Activated CD8-positive, alpha-beta T cell treated with anti-CD3 and anti-CD28 coated beads for 36 hours (primary cell): ENCODE results near the gene AOPEP. TPM values are rescaled to one million over a fixed set of nuclear protein-coding genes. Genes with fewer than 3 reads are reported as not detected.

ENCODE experiments used
- ATAC-seq: fragments of 200-7000 bp; cut with Tn5 transposase; one replicate; pipeline ENCODE4 v1.10.0; 2021; ENCODE audit warnings: mild to moderate bottlenecking, moderate library complexity
- CTCF ChIA-PET: fragments of 350-600 bp; sonication (Branson Sonifier 250); formaldehyde crosslinking; loops from one replicate; lab custom pipeline; 2021; ENCODE audit warnings: antibody characterized with exemption; lab: Charles Lee
- POLR2A ChIA-PET: fragments of 350-600 bp; sonication (Branson Sonifier 250); formaldehyde crosslinking; loops from one replicate; lab custom pipeline; 2021; ENCODE audit warnings: antibody characterized with exemption; lab: Charles Lee
- DNase-seq: peaks from one replicate; pipeline ENCODE4 v3.0.0-alpha.2; 2020
- H3K27ac Mint-ChIP-seq: one replicate; pipeline ENCODE4 v1.8.0; 2021; ENCODE audit warnings: mild to moderate bottlenecking, mixed read lengths
- H3K27me3 Mint-ChIP-seq: one replicate; pipeline ENCODE4 v1.8.0; 2021; ENCODE audit warnings: mixed read lengths
- H3K36me3 Mint-ChIP-seq: one replicate; pipeline ENCODE4 v1.8.0; 2021; ENCODE audit warnings: low read depth, mixed read lengths
- H3K4me1 Mint-ChIP-seq: one replicate; pipeline ENCODE4 v1.8.0; 2021; ENCODE audit warnings: low read depth, mixed read lengths
- H3K4me3 Mint-ChIP-seq: one replicate; pipeline ENCODE4 v1.8.0; 2021; ENCODE audit warnings: mild to moderate bottlenecking, moderate library complexity, mixed read lengths
- H3K9me3 Mint-ChIP-seq: one replicate; pipeline ENCODE4 v1.8.0; 2021; ENCODE audit warnings: mixed read lengths
- CTCF ChIP-seq: fragments of 200-600 bp; IDR thresholded peaks from one replicate; pipeline ENCODE4 v1.8.0; 2022; ENCODE audit warnings: antibody characterized with exemption, mild to moderate bottlenecking
- intact Hi-C: fragments of 100-400 bp; cut with micrococcal nuclease; formaldehyde crosslinking; loops from one replicate; pipeline ENCODE4 v1.10.0; 2022
- total RNA-seq, 2 experiments: library from RNA; stranded (reverse); gene quantifications; one replicate each; pipeline ENCODE4 v1.2.3, GENCODE V29; 2021

The AOPEP gene
- total RNA-seq, 2 experiments from 2014 or later, result 7.1 to 8.7 TPM

GRCh38 chr9:95116808-95117204, 390.3 kb downstream of the AOPEP start:
- Mint-ChIP-seq H3K36me3 (no peaks in the 10 kb centered on the region), H3K27me3 (no peaks in the 10 kb centered on the region), H3K4me3 (no peak overlapping the region), H3K9me3 (no peaks in the 10 kb centered on the region), H3K4me1 (no peaks in the 10 kb centered on the region), H3K27ac (no peak overlapping the region)
- ATAC-seq (no peak), DNase-seq (no peak)
- intact Hi-C loops, result no loop called here
- ChIA-PET CTCF (interaction anchor here (0.7 to 3.9 kb wide), 3 partner anchors 10 to 435 kb away, joined by 4 to 18 read pairs (median 7); no protein-coding TSS in a partner anchor), POLR2A (no interaction called here)
- no peak for TF ChIP-seq CTCF

GRCh38 chr9:95118596-95118995, 392.1 kb downstream of the AOPEP start:
- ATAC-seq, result no peak
- no peaks in the 10 kb centered on the region for H3K9me3 Mint-ChIP-seq
- no peaks in the 10 kb centered on the region for H3K27me3 Mint-ChIP-seq
- H3K4me3 Mint-ChIP-seq, result no peak overlapping the region
- intact Hi-C loops, result no loop called here
- H3K4me1 Mint-ChIP-seq, result no peaks in the 10 kb centered on the region
- H3K27ac Mint-ChIP-seq, result no peak overlapping the region
- no peak for TF ChIP-seq CTCF
- no peak for DNase-seq
- ChIA-PET CTCF (interaction anchor here (1.6 to 2.0 kb wide), 2 partner anchors 9 to 13 kb away, joined by 3 to 7 read pairs; no protein-coding TSS in a partner anchor), POLR2A (no interaction called here)
- H3K36me3 Mint-ChIP-seq, result no peaks in the 10 kb centered on the region

GRCh38 chr9:95120781-95121370, 394.4 kb downstream of the AOPEP start:
- POLR2A ChIA-PET, result no interaction called here
- CTCF ChIA-PET, result interaction anchor here (1.3 to 3.0 kb wide), 2 partner anchors 10 to 11 kb away, joined by 3 to 14 read pairs; no protein-coding TSS in a partner anchor
- H3K9me3 Mint-ChIP-seq, result no peaks in the 10 kb centered on the region
- H3K36me3 Mint-ChIP-seq, result no peaks in the 10 kb centered on the region
- H3K27ac Mint-ChIP-seq, result no peak overlapping the region
- ATAC-seq (no peak), DNase-seq (no peak)
- intact Hi-C loops, result no loop called here
- TF ChIP-seq CTCF, result no peak
- no peak overlapping the region for H3K4me3 Mint-ChIP-seq
- no peaks in the 10 kb centered on the region for H3K27me3 Mint-ChIP-seq
- no peaks in the 10 kb centered on the region for H3K4me1 Mint-ChIP-seq

- Mint-ChIP-seq H3K9me3 (no peaks in the 10 kb centered on the region), H3K4me3 (no peak overlapping the region), H3K36me3 (no peaks in the 10 kb centered on the region), H3K27ac (no peak overlapping the region), H3K4me1 (no peaks in the 10 kb centered on the region), H3K27me3 (no peaks in the 10 kb centered on the region)
- intact Hi-C loops, result loop anchor here (5.0 kb wide), 2 partner anchors 337 to 442 kb away; no protein-coding TSS in a partner anchor
- no peak for ATAC-seq
- TF ChIP-seq CTCF, result no peak
- DNase-seq, result no peak
- POLR2A ChIA-PET, result interaction anchor here (0.6 kb wide), 1 partner anchor 9 kb away, joined by 3 read pairs; no protein-coding TSS in a partner anchor
- CTCF ChIA-PET, result interaction anchor here (5.2 to 9.0 kb wide), 2 partner anchors 340 to 445 kb away, joined by 43 to 193 read pairs; no protein-coding TSS in a partner anchor
Measured at GRCh38 chr9:95124582-95125367, 398.3 kb downstream of the AOPEP start.
